GM12891 (cell line): ENCODE measurements around the gene SMC5.
"Not testable (repeated sequence)": the region's sequence is repeated elsewhere in the genome, so short reads cannot be mapped to it uniquely, and the experiment has no call there.

Experiments used
- DNase-seq: peaks from one replicate; pipeline ENCODE4 v3.0.0; 2011; ENCODE audit warnings: low spot score; ENCODE audit not compliant: insufficient read length
- FAIRE-seq: peaks from 2 replicates; lab custom pipeline; 2011; peaks lifted over from hg19 to GRCh38; lab: Jason Lieb, UNC
- PAX5 ChIP-seq: IDR thresholded peaks from 2 replicates; pipeline ENCODE4 v1.6.1; 2011; ENCODE audit warnings: low read length, moderate library complexity, mild to moderate bottlenecking; ENCODE audit not compliant: insufficient read depth, severe bottlenecking
- POLR2A ChIP-seq: IDR thresholded peaks from 2 replicates; pipeline ENCODE4 v1.6.1; 2011; ENCODE audit warnings: low read depth, low read length, control low read depth
- POLR2AphosphoS5 ChIP-seq: IDR thresholded peaks from 2 replicates; pipeline ENCODE4 v1.6.1; 2011; ENCODE audit warnings: low read depth, low read length, control low read depth
- POU2F2 ChIP-seq: IDR thresholded peaks from 2 replicates; pipeline ENCODE4 v1.6.1; 2011; ENCODE audit warnings: low read depth, mild to moderate bottlenecking, control low read depth, low read length, moderate library complexity
- SPI1 ChIP-seq: IDR thresholded peaks from 2 replicates; pipeline ENCODE4 v1.6.1; 2011; ENCODE audit warnings: low read depth, low read length, control low read depth
- TAF1 ChIP-seq: IDR thresholded peaks from 2 replicates; pipeline ENCODE4 v1.6.1; 2011; ENCODE audit warnings: low read depth, low read length, control low read depth

The SMC5 gene

GRCh38 chr9:70292253-70292652 lies 33.5 kb downstream of the SMC5 start:
- DNase-seq = no peak
- no peak for FAIRE-seq
- TF ChIP-seq POU2F2 (no peak), PAX5 (no peak), POLR2AphosphoS5 (no peak), SPI1 (no peak), TAF1 (no peak), POLR2A (no peak)

DNA sequence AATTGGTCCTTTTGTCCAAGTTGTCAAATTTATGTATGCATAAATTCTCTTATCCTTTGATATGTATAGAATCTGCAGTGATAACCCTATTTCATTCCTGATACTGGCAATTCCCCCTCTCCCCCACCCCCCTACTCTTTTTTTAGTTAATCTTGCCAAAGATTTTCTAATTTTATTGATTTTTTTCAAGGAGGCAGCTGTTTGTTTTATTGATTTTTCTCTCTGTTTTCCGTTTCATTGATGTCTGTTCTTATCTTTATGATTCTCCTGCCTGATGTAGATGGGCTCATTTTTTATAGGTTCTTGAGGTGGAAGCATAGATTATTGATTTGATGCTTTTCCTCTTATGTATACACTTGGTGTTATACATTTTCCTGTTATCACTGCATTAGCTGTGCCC lies 34.4 kb downstream of the SMC5 start:
- no peak for TF ChIP-seq TAF1
- no peak for TF ChIP-seq POLR2A
- no peak for TF ChIP-seq PAX5
- no peak for TF ChIP-seq SPI1
- no peak for TF ChIP-seq POU2F2
- no peak for TF ChIP-seq POLR2AphosphoS5
- no peak for DNase-seq
- FAIRE-seq = no peak

DNA sequence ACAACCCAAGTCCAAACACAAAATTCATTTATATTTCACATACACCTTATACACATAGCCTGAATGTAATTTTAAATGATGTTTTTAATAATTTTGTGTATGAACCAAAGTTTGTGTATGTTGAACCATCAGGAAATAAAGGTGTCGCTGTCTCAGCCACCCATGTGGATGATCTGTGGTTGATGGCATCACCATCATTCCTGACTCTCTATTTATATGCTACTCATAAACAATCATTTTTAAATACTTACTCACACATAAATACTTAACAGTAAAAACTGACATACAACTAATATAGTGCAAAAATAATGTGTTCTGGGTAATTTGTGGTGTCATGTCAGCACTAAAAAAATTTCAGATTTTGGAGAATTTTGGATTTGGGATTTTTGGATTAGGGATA lies 38.4 kb downstream of the SMC5 start:
- DNase-seq (no peak), FAIRE-seq (no peak)
- TF ChIP-seq TAF1 = no peak
- TF ChIP-seq POLR2A = no peak
- TF ChIP-seq POU2F2 = no peak
- no peak for TF ChIP-seq PAX5
- no peak for TF ChIP-seq POLR2AphosphoS5
- no peak for TF ChIP-seq SPI1

GRCh38 chr9:70298245-70298771 lies 39.5 kb downstream of the SMC5 start:
- FAIRE-seq = no peak
- TF ChIP-seq POLR2AphosphoS5 = no peak
- TF ChIP-seq POLR2A = no peak
- no peak for TF ChIP-seq POU2F2
- no peak for TF ChIP-seq PAX5
- no peak for TF ChIP-seq TAF1
- no peak for TF ChIP-seq SPI1
- DNase-seq = no peak

DNA sequence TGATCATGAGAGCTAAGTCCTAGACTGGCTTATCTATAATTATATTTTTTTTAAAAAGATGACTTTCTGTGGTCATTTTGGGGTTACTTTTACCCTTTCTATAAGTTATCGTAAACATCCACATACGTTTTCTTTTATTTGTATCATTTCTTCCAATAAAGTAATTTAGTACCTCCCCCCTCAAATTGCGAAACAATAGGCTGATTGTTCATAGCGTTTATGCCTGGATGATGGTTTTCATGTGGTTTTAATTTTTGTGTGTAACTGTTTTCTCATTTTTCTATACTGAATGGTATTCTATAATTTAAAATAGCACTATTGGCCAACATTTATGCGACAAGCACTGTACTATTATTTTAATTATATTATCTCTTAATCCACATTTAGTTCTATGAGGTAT lies 44.5 kb downstream of the SMC5 start:
- TF ChIP-seq PAX5 (no peak), POLR2A (no peak), SPI1 (no peak), POLR2AphosphoS5 (no peak), POU2F2 (no peak), TAF1 (no peak)
- FAIRE-seq = no peak

DNA sequence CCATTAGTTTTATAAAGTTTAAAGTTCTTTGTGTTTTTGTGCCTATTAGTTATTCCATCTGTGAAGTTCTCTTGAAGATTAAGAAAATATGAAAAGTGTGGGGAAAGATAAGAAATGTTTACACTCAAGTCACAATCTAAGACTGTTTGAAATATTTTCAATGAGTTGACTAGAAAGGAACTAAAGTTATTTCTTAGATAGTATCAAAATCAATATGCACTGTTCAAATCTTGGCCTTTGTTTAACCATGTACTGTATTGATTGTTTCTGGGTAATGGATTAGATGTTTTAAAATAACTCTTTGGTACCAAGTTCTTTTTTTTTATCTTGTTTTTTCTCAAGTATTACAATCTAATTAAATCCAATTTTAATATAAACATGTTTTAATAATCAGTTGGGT lies 46.0 kb downstream of the SMC5 start:
- FAIRE-seq (no peak), DNase-seq (no peak)

More for the DNA sequence above, 44.5 kb downstream of the SMC5 start:
- no peak for DNase-seq

DNA sequence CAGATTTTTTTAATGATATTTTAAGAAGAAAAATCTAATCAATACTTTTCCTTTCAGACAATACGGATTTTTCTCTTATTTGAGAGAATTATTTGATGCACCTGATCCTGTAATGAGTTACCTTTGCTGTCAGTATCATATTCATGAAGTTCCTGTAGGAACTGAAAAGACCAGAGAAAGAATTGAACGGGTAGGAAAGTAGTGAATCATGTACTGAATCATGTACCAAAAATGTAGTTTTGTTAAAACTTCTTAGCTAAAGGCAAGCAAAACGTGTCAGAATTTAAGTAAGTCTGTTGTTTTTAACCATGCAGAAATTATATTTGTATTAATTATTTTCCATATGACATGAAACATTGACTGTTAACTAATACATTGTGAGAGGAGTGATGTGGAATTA lies 56.6 kb downstream of the SMC5 start:
- FAIRE-seq = no peak
- TF ChIP-seq POLR2AphosphoS5 = no peak
- no peak for TF ChIP-seq TAF1
- TF ChIP-seq SPI1 = no peak
- no peak for TF ChIP-seq POU2F2
- no peak for TF ChIP-seq PAX5
- TF ChIP-seq POLR2A = no peak
- DNase-seq = no peak

More for the DNA sequence above, 46.0 kb downstream of the SMC5 start:
- TF ChIP-seq PAX5 (no peak), SPI1 (no peak), POU2F2 (no peak), POLR2AphosphoS5 (no peak), TAF1 (no peak), POLR2A (no peak)

- FAIRE-seq (no peak), DNase-seq (no peak)
- TF ChIP-seq PAX5 = no peak
- no peak for TF ChIP-seq TAF1
- no peak for TF ChIP-seq SPI1
- no peak for TF ChIP-seq POLR2AphosphoS5
- TF ChIP-seq POU2F2 = no peak
- TF ChIP-seq POLR2A = no peak
These were observed 59.2 kb downstream of the SMC5 start for GRCh38 chr9:70318002-70318401.

- DNase-seq (no peak), FAIRE-seq (no peak)
- TF ChIP-seq POLR2A (no peak), SPI1 (no peak), TAF1 (no peak), POLR2AphosphoS5 (no peak), PAX5 (no peak), POU2F2 (no peak)
These were observed 63.3 kb downstream of the SMC5 start for GRCh38 chr9:70322096-70322495.

DNA sequence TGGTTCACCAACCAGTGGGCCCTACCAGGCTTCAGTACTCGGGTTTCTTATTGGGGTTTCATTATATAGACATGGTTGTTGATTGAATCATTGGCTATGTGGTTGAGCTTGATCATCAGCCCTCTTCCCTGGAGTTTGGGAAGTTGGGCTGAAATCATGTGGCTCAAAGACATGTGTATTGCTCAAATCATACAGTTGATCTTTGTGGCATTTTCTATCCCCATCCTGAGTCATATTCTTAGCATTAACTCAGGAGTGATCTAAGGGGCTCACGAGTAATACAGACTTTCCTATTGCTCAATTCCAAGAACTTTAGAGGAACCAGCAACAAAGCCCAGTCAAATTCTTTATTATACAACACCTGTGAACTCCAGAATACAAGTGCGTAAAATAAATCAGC lies 66.2 kb downstream of the SMC5 start:
- no peak for TF ChIP-seq POLR2A
- TF ChIP-seq PAX5 = no peak
- no peak for TF ChIP-seq POLR2AphosphoS5
- no peak for TF ChIP-seq POU2F2
- TF ChIP-seq TAF1 = no peak
- TF ChIP-seq SPI1 = no peak
- no peak for FAIRE-seq

GRCh38 chr9:70328625-70329024 lies 69.8 kb downstream of the SMC5 start:
- not testable (repeated sequence) for FAIRE-seq, DNase-seq

More for the DNA sequence above, 66.2 kb downstream of the SMC5 start:
- no peak for DNase-seq
